HFFc6 (cell line): ENCODE measurements around the gene TMEM132D. TPM values are rescaled to one million over a fixed set of nuclear protein-coding genes. Genes with fewer than 3 reads are reported as not detected.

Experiments used
- DNase-seq: peaks from one replicate; pipeline ENCODE4 v3.0.0-alpha.2; 2018
- H3K27ac Mint-ChIP-seq: 2 replicates; pipeline ENCODE4 v1.8.0; 2020; ENCODE audit warnings: mild to moderate bottlenecking, mixed read lengths
- H3K27me3 Mint-ChIP-seq: 2 replicates; pipeline ENCODE4 v1.8.0; 2021; ENCODE audit warnings: mild to moderate bottlenecking, moderate library complexity, mixed read lengths; ENCODE audit not compliant: insufficient read depth
- H3K36me3 Mint-ChIP-seq: 2 replicates; pipeline ENCODE4 v1.8.0; 2021; ENCODE audit warnings: low read depth, mixed read lengths
- H3K4me1 Mint-ChIP-seq: 2 replicates; pipeline ENCODE4 v1.8.0; 2020; ENCODE audit warnings: low read depth, mixed read lengths
- H3K4me3 Mint-ChIP-seq: 2 replicates; pipeline ENCODE4 v1.8.0; 2020; ENCODE audit warnings: mild to moderate bottlenecking, moderate library complexity, mixed read lengths
- H3K9me3 Mint-ChIP-seq: 2 replicates; pipeline ENCODE4 v1.8.0; 2020; ENCODE audit warnings: mild to moderate bottlenecking, mixed read lengths
- total RNA-seq, 6 experiments: library from RNA; stranded (reverse); fragmentation: NEBNext Ultra II Directional; extraction: Animal tissue kit (Norgen Biotek cat#: 25700); gene quantifications; 2 replicates in 1 of 6; 3 replicates in 5 of 6; pipeline ENCODE4 v1.2.3, GENCODE V29; 2021
- TF ChIP-seq, protein P1 (sequence below): fragments of 200-600 bp; sonication (generic); IDR thresholded peaks from 2 replicates; pipeline ENCODE4 v1.5.0; 2021; ENCODE audit warnings: antibody characterized with exemption, mild to moderate bottlenecking

The TMEM132D gene
- total RNA-seq, 6 experiments from 2014 or later, result not detected

DNA sequence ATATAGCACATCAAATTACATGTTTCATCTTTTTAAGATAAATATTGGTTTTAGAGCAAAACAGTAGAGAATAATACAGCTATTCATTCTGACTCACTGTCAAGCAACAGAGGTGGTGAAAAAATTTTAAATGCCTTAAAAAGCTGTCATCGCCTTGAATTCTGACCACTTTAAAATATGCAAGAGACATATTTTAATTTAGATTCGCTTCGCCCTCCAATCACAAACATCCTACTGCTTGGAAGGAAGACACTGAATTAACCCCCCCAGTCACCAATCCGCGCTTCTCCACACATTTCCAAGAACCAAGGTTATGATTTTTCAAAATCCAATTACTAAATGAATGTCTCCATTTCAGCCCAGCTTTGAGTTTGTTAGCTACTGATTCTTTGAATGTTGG lies 112.4 kb downstream of the TMEM132D start:
- Mint-ChIP-seq H3K9me3 (peaks cover 51% of the 10 kb centered on the region), H3K27ac (no peak overlapping the region), H3K27me3 (peaks cover 2% of the 10 kb centered on the region), H3K4me1 (no peaks in the 10 kb centered on the region), H3K4me3 (no peak overlapping the region), H3K36me3 (0 out of 2 replicates have a peak, but pooled peaks cover under 1% of the 10 kb centered on the region)
- no peak for DNase-seq
- TF ChIP-seq, protein P1, sequence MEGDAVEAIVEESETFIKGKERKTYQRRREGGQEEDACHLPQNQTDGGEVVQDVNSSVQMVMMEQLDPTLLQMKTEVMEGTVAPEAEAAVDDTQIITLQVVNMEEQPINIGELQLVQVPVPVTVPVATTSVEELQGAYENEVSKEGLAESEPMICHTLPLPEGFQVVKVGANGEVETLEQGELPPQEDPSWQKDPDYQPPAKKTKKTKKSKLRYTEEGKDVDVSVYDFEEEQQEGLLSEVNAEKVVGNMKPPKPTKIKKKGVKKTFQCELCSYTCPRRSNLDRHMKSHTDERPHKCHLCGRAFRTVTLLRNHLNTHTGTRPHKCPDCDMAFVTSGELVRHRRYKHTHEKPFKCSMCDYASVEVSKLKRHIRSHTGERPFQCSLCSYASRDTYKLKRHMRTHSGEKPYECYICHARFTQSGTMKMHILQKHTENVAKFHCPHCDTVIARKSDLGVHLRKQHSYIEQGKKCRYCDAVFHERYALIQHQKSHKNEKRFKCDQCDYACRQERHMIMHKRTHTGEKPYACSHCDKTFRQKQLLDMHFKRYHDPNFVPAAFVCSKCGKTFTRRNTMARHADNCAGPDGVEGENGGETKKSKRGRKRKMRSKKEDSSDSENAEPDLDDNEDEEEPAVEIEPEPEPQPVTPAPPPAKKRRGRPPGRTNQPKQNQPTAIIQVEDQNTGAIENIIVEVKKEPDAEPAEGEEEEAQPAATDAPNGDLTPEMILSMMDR, result no peak

DNA sequence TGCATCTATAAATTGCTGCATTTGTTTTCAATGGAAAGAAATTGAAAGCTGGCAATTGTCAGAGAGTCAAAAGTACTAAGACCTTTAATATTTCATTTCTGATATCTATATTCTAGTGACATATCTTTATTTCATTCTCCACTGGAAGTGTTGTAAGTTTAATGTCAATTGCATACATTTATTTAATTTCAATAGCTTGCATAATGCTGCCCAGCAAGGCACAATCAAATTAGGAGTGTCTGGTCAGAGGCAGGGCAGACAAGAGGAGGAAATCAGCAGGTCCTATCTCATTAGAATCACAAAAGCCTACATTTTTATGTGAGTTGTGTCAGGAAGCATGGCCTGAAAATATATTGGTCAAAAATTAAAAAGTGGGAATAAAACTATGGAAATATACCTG lies 112.9 kb downstream of the TMEM132D start:
- peaks cover 2% of the 10 kb centered on the region for H3K27me3 Mint-ChIP-seq
- H3K27ac Mint-ChIP-seq, result no peak overlapping the region
- no peak overlapping the region for H3K4me3 Mint-ChIP-seq
- H3K9me3 Mint-ChIP-seq, result peaks cover 53% of the 10 kb centered on the region
- no peaks in the 10 kb centered on the region for H3K4me1 Mint-ChIP-seq
- no peak for DNase-seq
- peaks cover 5% of the 10 kb centered on the region; the same call in 1 of the 2 replicates for H3K36me3 Mint-ChIP-seq
- TF ChIP-seq, protein P1, result no peak

DNA sequence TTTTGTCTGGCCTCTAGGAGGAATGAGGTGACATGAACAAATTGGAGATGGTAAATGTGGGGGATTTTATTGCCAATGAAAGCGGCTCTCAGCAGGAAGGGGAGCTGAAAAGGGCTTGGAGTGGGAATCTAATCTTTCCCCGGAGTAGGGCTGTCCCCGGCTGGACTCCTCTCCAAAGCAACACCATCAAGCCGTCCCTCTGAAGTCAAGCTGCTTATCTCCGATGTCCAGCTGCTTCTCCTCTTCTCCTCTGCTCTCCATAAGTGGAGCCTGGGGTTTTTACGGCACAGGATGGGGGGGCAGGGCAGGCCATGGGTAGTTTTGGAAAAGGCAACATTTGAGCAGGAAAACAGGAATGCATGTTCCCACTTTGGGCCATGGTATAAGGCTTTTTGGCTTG lies 113.5 kb downstream of the TMEM132D start:
- no peak overlapping the region for H3K27ac Mint-ChIP-seq

DNA sequence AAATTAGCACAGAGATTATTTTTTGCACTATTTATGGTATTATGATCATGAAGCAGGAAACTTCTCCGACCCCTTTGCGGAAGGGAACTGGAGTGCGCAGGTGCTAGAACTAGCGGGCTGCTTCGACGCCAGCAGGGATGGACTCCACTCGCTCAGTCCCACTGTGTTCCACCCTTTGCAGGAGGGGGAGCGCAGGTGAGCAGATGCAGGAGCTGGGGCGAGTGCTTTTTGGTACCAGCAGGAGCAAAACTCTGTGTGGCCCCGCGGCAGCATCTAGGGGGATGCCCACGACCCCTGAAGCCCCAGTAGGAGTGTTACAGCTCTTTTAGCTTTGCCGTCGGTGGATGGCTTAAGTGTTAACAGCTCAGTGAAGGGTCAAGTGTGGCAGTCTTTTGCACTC lies 113.9 kb downstream of the TMEM132D start:
- H3K4me1 Mint-ChIP-seq, result no peaks in the 10 kb centered on the region
- peaks cover 7% of the 10 kb centered on the region; the same call in 1 of the 2 replicates for H3K36me3 Mint-ChIP-seq
- peaks cover 2% of the 10 kb centered on the region for H3K27me3 Mint-ChIP-seq
- peaks cover 60% of the 10 kb centered on the region for H3K9me3 Mint-ChIP-seq
- no peak overlapping the region for H3K27ac Mint-ChIP-seq
- TF ChIP-seq, protein P1, result no peak
- no peak for DNase-seq
- no peak overlapping the region for H3K4me3 Mint-ChIP-seq

More for the DNA sequence above, 113.5 kb downstream of the TMEM132D start:
- peaks cover 2% of the 10 kb centered on the region for H3K27me3 Mint-ChIP-seq
- H3K9me3 Mint-ChIP-seq, result peaks cover 55% of the 10 kb centered on the region
- no peak for DNase-seq
- no peak overlapping the region for H3K4me3 Mint-ChIP-seq
- no peaks in the 10 kb centered on the region for H3K4me1 Mint-ChIP-seq
- TF ChIP-seq, protein P1, result no peak
- peaks cover 7% of the 10 kb centered on the region; the same call in 1 of the 2 replicates for H3K36me3 Mint-ChIP-seq

DNA sequence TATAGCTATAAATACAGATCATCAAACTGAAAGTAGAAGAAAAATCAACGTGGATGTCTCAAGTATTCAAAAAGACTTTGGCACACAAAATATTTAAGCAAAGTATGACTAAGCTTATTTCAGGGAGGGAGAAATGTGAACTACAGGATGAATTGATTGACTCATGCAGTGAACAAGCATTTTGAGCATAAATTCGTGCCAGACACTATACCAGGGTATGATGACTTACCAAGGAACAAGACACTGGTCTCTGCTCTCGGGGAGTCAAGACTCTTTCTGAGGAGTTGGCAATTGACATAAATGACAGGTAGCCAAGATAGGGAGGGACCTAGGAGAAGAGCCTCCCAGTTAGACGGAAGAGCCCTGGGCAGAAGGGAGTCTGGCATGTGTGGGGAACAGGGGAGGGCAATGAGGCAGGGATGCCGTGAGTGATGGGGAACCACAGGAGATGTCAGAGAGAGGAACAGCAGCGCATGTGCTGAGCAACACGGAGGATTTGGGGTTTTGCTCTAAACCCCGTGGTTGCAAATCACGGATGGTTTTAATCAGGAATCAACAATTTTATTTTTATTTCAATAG lies 115.2 kb downstream of the TMEM132D start:
- peaks cover 61% of the 10 kb centered on the region for H3K9me3 Mint-ChIP-seq
- H3K4me1 Mint-ChIP-seq, result no peaks in the 10 kb centered on the region
- no peak for DNase-seq
- H3K27me3 Mint-ChIP-seq, result peaks cover 2% of the 10 kb centered on the region
- TF ChIP-seq, protein P1, result no peak
- H3K4me3 Mint-ChIP-seq, result no peak overlapping the region
- peaks cover 7% of the 10 kb centered on the region; the same call in 1 of the 2 replicates for H3K36me3 Mint-ChIP-seq
- no peak overlapping the region for H3K27ac Mint-ChIP-seq
